Endothelial cell (in vitro differentiated cells): ENCODE data around the gene NLGN1. TPM values are rescaled to one million over a fixed set of nuclear protein-coding genes. Genes with fewer than 3 reads are reported as not detected.

Experiments
- DNase-seq: peaks from one replicate; pipeline ENCODE4 v3.0.0; 2021; ENCODE audit warnings: low spot score
- H3K27ac Mint-ChIP-seq: one replicate; pipeline ENCODE4 v1.8.0; 2021; ENCODE audit warnings: mixed read lengths, inconsistent platforms; ENCODE audit not compliant: unreplicated experiment
- H3K27me3 Mint-ChIP-seq: one replicate; pipeline ENCODE4 v1.8.0; 2021; ENCODE audit warnings: mild to moderate bottlenecking, moderate library complexity, mixed read lengths, inconsistent platforms; ENCODE audit not compliant: unreplicated experiment
- H3K36me3 Mint-ChIP-seq: one replicate; pipeline ENCODE4 v1.8.0; 2021; ENCODE audit warnings: mild to moderate bottlenecking, low read depth, mixed read lengths, inconsistent platforms; ENCODE audit not compliant: unreplicated experiment
- H3K4me1 Mint-ChIP-seq: one replicate; pipeline ENCODE4 v1.8.0; 2021; ENCODE audit warnings: mild to moderate bottlenecking, mixed read lengths, inconsistent platforms; ENCODE audit not compliant: unreplicated experiment
- H3K4me3 Mint-ChIP-seq: one replicate; pipeline ENCODE4 v1.8.0; 2021; ENCODE audit warnings: mild to moderate bottlenecking, mixed read lengths, inconsistent platforms; ENCODE audit not compliant: unreplicated experiment
- H3K9me3 Mint-ChIP-seq: one replicate; pipeline ENCODE4 v1.8.0; 2021; ENCODE audit warnings: mixed read lengths, inconsistent platforms; ENCODE audit not compliant: unreplicated experiment
- CTCF ChIP-seq: fragments of 200-600 bp; sonication (generic); IDR thresholded peaks from one replicate; pipeline ENCODE4 v1.5.0; 2021; ENCODE audit warnings: antibody characterized with exemption; ENCODE audit not compliant: unreplicated experiment
- total RNA-seq: library from RNA; stranded (reverse); fragmentation: NEBNext Ultra II Directional; extraction: Animal tissue kit (Norgen Biotek cat#: 25700); gene quantifications from one replicate; pipeline ENCODE4 v1.2.1, GENCODE V29; 2021; ENCODE audit not compliant: unreplicated experiment

The NLGN1 gene
- total RNA-seq, 1 donor from 2014 or later, result 27.6 TPM

GRCh38 chr3:173743516-173743915 lies 346.0 kb downstream of the NLGN1 start:
- DNase-seq, result no peak
- TF ChIP-seq CTCF, result no peak
- H3K27me3 Mint-ChIP-seq, result no peaks in the 10 kb centered on the region
- H3K4me1 Mint-ChIP-seq, result peaks cover 29% of the 10 kb centered on the region
- no peaks in the 10 kb centered on the region for H3K9me3 Mint-ChIP-seq
- no peak overlapping the region for H3K27ac Mint-ChIP-seq
- H3K4me3 Mint-ChIP-seq, result no peak overlapping the region
- no peaks in the 10 kb centered on the region for H3K36me3 Mint-ChIP-seq

- H3K9me3 Mint-ChIP-seq, result no peaks in the 10 kb centered on the region
- TF ChIP-seq CTCF, result no peak
- H3K36me3 Mint-ChIP-seq, result no peaks in the 10 kb centered on the region
- no peaks in the 10 kb centered on the region for H3K27me3 Mint-ChIP-seq
- no peak overlapping the region for H3K4me3 Mint-ChIP-seq
- peak overlapping the region; percentile 43 for H3K27ac Mint-ChIP-seq
- H3K4me1 Mint-ChIP-seq, result peaks cover 35% of the 10 kb centered on the region
- no peak for DNase-seq
Measured at GRCh38 chr3:173744479-173744878, 346.9 kb downstream of the NLGN1 start.

- TF ChIP-seq CTCF, result no peak
- H3K4me3 Mint-ChIP-seq, result no peak overlapping the region
- DNase-seq, result no peak
- H3K27ac Mint-ChIP-seq, result no peak overlapping the region
- H3K9me3 Mint-ChIP-seq, result no peaks in the 10 kb centered on the region
- H3K27me3 Mint-ChIP-seq, result no peaks in the 10 kb centered on the region
- H3K36me3 Mint-ChIP-seq, result no peaks in the 10 kb centered on the region
- H3K4me1 Mint-ChIP-seq, result peaks cover 37% of the 10 kb centered on the region
Measured at GRCh38 chr3:173744895-173745294, 347.4 kb downstream of the NLGN1 start.

- Mint-ChIP-seq H3K4me3 (no peak overlapping the region), H3K27ac (peak overlapping the region; percentile 37), H3K27me3 (no peaks in the 10 kb centered on the region), H3K9me3 (no peaks in the 10 kb centered on the region), H3K36me3 (no peaks in the 10 kb centered on the region), H3K4me1 (peaks cover 45% of the 10 kb centered on the region)
- DNase-seq, result no peak
- TF ChIP-seq CTCF, result no peak
Measured at GRCh38 chr3:173745952-173746682, 348.6 kb downstream of the NLGN1 start.

- Mint-ChIP-seq H3K27ac (peak overlapping the region; percentile 6), H3K4me1 (peaks cover 45% of the 10 kb centered on the region), H3K36me3 (no peaks in the 10 kb centered on the region), H3K27me3 (no peaks in the 10 kb centered on the region), H3K4me3 (no peak overlapping the region), H3K9me3 (no peaks in the 10 kb centered on the region)
- no peak for DNase-seq
- no peak for TF ChIP-seq CTCF
Measured at GRCh38 chr3:173747427-173747826, 349.9 kb downstream of the NLGN1 start.
